NCI-H2227 (cell line): ENCODE measurements around the gene PPP1R12A.
"Not testable (repeated sequence)": the region's sequence is repeated elsewhere in the genome, so short reads cannot be mapped to it uniquely, and the experiment has no call there.

Experiments used
- DNase-seq: peaks from one replicate; lab custom pipeline; 2025; ENCODE audit not compliant: unreplicated experiment; lab: John Stamatoyannopoulos, UW

PPP1R12A gene

DNA sequence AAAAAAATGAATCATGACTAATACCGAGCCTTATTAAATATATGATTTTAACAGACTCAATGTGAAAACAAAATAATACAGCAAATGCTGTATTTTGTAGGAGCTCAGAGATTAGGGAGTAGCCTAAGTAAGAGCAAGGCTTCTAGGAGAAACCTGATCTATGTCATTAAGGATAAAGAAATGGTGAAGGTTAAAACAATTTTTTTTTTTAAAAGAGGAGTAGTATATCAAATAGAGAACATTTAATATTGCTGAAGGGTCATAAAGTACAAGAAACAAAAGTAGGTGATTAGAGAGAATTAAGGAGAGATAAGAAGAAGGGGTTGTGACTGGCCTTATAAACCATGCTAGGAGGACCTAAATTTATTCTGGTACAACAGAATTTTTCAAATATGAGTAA lies 39.1 kb downstream of the PPP1R12A start:
- DNase-seq: no peak

DNA sequence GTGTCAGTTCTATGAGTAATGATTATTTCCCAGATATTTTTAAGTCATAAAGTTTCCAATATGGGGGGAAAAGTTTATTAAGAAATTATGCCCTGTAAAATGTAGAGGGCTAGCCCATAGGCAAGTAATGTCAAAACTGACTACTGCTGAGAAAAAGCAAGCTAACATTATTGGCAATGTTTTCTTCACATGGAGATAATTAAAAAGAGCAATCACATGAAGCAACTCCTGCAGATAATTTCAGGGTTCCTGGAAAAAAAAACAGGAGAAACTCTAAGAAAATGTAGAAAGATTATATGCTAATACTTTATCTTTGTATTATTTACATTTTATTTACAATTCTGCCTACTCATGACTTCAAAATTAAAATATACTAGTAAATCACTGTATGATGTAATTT lies 39.8 kb downstream of the PPP1R12A start:
- DNase-seq: no peak

DNA sequence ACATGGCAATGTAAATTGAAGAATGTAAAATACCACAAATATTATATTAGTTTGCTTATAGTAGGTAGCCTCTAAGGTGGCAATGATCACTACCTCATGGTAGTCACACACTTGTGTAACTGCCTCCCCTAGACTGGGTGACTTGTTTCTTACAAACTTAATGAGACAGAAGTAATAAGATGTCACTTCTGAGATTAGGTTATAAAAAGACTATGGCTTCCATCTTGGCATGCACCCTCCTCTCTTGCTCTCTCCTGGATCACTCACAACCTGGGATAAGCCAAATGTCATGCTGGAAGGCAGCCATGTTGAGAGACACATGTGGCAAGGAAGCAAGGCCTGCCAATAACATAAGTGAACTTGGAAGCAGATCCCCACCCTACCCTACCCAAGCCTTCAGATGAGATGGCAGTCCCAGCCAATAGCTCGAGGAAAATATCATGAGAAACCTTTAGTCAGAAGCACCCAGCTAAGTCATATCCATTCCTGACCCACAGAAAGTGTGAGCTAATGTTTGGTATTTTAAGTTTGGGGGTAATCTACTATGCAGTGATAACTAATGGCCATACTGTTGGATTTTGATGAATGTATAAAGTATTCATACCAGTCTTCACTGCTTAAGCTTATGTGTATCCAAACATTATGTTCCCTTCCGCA lies 43.3 kb downstream of the PPP1R12A start:
- DNase-seq: no peak

DNA sequence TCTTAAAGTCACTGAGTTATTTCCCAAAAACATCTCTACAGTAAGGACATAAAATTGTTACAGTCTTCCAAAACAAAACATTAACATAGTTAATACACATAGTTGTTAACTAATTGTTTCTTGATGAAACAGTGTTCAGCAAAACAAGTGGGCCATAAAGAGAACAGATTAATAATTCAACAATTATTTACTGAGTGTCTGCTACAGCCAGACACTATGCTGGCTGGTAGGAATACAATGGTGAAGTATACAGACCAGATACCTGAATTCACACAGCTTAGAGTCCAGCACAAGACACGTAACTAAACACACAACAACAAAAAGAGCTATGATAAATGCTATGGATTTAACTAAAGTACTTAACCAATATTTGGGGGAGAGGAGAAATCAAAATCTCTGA lies 47.0 kb downstream of the PPP1R12A start:
- DNase-seq: no peak

DNA sequence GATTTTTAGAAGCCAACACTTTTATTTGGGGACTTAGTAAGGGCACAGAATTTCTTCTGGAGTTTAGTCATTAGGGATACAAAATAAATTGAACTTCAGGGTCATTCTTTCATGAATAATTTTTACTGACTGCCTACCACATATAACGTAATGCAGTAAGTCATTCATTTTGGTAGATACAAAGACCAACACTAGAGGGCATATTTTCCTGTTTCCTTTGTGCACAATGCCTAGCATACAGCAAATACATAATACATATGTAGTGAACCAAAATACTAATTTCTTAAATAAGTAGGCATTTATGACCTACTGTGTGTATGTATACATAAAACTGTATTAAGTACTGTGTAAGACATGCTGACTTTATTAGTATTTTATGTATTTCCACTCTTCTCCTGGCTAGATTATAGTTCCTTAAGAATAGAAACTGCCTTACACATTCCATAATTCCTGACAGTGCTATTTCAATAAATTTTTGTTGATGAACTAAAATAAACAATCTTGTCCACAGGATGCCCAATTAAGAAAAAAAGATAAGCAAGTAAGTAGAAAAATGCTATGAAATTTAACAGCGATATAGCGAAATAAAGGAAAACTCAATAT lies 47.9 kb downstream of the PPP1R12A start:
- DNase-seq: peak; percentile 58

DNA sequence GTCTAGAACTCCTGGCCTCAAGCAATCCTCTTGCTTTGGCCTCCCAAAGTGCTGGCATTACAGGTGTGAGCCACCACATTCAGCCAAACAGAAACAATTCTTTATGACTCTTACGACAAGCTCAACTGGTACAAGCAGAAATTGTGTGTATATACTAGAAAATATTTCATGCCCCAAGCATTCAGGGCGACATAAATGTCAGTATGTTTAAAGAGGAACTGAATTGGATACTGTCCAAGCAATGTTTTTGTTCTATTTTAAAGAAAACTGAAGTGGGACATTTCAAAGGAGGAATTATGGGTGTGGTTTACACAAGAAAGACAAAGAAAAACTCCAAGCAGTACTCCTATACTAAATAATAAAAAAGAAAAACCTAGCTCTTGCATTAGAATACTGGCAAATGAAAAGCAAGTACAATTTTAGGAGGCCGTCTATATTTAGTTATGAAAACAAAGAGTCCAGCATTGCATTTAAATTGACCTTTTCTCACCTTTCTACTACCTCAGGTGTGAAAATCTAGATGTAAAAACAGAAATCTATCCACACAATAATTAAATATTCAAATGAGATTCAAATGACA lies 48.9 kb downstream of the PPP1R12A start:
- no peak for DNase-seq

DNA sequence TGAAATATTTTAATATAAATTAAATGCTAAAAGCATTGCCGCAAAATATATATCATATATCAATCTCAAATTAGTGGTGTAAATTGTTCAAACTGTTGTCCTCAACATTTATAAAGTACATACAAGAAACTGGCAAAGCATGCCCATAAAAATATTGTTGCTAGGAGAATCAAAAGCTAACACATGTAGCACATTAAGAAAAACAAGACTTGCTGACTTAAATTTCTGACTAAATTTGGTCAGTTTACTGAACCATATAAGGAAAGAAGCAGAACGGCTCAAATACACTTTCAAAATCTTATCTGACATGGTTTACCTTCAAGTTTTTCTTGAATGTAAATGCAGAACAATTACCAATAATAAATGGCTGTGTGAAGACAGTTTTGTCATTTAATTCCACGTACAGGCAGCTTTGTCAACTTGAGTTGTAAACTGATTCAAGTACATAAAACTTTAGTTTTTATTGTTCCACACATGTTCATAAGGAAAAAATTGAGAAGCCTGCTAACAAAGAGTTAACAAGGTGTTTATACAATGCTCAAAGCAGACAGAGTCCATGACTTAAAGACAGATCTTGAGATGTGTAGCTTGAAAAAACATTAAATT lies 50.4 kb downstream of the PPP1R12A start:
- no peak for DNase-seq

DNA sequence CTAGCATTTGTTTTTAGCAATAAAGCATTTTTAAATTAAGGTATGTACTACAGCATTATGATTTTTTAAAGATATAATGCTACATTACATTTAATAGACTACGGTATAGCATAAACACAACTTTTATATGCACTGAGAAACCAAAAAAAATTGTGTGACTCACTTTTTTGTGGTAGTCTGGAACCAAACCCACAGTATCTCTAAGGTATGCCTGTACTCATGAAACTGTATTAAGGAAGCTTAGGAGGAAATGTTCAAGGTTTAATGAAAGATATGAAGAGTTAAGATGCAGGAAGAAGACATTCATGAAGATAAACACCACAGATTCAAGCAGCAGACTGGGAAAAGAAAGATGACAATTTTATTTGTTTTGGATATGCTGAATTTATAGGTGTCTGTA lies 51.7 kb downstream of the PPP1R12A start:
- DNase-seq: no peak

DNA sequence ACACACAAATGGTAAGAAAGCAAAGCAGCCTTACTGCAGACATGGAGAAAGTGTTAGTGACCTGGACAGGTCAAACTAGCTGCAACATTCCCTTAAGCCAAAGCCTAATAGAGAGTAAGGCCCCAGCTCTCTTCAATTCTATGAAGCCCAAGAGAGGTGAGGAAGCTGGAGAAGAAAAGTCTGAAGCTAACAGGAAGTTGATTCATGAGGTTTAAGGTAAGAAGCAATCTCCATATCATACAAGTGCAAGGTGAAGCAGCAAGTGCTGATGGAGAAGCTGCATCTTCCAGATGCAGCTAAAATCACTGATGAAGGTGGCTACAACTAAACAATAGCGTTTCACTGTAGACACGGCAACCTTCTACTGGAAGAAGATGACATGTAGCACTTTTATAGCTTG lies 53.5 kb downstream of the PPP1R12A start:
- no peak for DNase-seq

DNA sequence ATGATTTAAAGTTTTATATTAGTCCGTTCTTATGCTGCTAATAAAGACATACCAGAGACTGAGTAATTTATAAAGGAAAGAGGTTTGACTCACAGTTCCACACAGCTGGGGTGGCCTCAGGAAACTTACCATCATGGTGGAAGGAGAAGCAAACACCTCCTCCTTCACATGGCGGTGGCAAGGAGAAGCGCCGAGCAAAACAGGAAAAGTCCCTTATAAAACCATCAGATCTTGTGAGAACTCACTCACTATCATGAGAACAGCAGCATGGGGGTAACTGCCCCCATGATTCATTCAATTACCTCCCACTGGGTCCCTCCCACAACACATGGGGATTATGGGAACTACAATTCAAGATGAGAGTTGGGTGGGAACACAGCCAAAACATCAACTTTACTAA lies 56.4 kb downstream of the PPP1R12A start:
- not testable (repeated sequence) for DNase-seq

DNA sequence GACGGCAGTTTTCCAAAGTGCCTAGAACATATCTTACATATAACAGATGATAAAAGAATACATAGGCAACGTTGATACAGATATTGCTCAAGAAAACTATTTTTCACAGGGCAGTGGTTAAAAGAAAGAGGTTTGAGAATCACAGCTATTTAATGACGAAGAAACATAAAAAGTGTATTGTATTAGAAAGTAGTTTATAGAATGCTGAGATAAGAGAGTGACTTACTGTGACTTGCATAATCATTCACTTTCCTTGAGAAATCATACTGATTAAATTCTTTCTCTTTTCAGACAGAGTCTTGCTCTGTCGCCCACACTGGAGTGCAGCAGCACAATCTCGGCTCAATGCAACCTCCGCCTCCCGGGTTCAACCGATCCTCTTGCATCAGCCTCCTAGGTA lies 57.7 kb downstream of the PPP1R12A start:
- DNase-seq: no peak

DNA sequence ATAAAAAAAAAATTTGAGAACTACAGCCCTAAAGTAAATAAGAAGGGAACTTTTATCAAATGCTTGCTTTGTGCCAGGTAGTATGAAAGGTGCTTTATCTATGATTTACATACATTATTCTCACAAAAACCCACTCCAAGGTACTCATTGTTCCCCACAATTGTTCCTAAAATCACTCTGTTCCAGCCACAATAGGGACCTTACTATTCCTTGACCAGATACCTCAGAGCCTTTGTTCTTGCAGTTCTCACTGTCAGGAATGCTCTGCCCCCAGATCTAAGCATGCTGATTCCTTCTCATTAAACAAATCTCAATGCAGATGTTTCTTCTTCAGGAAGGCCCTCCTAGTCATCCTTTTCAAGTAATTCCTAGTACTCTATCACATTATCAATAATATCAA lies 60.2 kb downstream of the PPP1R12A start:
- no peak for DNase-seq

DNA sequence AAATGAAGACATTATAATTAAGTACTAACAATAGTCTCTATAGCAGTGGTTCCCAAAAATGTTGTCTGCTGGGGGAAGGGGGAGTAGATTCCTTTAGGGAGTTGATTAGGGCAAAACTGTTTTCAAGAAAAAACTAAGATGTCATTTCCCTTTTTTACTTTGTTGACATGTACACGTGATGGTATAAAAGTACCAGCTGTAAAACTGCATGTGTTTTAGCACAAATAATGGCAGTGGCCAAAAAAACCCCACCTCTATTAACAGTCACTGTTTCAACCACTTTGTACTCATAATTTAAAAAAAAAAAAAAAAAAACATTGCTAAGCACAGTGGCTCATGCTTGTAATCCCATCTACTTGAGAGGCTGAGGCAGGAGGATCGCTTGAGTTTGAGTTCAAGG lies 61.7 kb downstream of the PPP1R12A start:
- no peak for DNase-seq

DNA sequence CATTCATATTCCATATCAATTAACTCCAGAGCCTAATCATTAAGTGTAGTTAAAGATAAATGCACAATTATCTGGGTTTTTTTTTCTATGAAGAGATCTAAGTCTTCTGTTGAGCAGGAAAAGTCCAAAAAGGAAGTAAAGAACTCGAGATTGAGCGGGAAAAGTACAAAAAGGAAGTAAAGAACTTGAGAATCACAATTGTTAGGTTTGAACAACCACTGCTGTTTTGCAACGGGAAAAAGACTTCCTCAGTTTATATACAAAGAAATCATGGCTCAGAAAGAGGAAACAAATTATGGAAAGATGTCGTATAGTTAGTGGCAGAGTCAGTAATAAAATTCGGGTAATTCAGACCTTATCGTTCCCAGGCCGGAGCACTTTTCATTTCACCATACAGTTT lies 63.3 kb downstream of the PPP1R12A start:
- no peak for DNase-seq

DNA sequence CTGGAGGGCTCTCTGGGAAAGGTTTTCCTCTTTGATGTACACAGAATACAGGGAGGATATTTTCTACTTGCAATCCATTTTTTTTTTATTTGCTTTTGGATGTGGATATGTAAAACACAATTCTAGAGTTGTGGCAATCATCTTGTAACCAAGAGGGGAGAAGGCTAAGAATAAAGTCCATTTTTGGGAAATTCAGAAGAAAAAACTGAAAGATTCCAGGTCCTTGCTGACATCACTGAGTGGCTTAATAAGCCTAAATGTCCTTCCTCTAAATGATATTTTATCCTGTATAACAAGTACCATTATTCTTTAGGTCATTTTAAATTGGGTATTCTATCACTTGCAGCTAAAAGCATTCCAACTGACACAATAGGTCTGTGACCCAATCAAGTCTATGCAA lies 64.0 kb downstream of the PPP1R12A start:
- DNase-seq: no peak

DNA sequence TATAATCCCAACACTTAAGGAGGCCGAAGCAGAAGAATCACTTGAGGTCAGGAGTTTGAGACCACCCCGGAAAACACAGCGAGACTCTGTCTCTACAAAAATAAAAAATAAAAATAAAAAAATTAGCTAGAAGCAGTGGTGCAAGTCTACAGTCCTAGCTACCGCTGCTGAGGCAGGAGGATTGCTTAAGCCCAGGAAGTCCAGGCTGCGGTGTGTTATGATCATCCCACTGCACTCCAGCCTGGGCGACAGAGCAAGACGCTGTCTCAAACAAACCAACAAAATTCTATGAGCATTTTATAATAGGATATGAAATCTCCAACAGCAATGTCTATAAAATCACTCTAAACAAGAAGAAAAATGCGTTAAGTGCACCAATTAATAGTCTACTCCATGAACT lies 75.3 kb downstream of the PPP1R12A start:
- no peak for DNase-seq

DNA sequence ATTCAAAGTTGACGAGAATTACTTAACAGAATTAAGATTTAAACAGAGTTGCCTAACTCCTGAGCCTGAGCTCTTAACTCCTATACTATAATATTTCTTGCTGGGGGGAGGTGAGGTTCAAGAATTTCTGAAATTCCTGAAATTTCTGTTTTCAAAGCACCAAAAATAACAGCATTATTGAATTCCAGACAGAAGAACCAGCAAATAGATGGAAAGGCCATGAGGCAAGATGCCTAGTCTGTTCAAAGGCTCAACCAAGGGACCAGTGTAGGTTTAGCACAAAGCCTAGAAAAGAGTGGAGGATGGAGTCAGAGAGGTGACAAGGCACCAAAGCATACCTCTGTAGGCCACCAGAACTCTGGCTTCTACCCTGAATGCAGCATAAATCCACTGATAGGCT lies 76.4 kb downstream of the PPP1R12A start:
- DNase-seq: no peak

DNA sequence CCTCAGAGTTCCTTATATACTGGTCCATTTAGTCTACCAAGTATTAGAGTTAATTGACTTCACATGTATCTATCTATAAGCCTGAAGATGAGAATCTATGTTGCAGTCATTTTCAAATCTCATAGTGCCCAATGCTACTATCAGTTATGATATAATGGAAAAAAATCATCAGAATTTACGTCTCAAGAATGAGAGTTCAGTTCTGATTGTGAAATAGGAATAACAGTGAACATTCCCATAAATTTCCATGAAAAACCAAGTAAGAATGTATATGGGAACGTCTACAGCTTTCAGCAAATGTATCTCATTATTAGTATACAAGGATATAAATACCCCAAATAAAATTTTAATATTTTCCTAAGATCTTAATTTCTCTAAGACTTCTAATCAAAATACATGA lies 77.2 kb downstream of the PPP1R12A start:
- DNase-seq: no peak

DNA sequence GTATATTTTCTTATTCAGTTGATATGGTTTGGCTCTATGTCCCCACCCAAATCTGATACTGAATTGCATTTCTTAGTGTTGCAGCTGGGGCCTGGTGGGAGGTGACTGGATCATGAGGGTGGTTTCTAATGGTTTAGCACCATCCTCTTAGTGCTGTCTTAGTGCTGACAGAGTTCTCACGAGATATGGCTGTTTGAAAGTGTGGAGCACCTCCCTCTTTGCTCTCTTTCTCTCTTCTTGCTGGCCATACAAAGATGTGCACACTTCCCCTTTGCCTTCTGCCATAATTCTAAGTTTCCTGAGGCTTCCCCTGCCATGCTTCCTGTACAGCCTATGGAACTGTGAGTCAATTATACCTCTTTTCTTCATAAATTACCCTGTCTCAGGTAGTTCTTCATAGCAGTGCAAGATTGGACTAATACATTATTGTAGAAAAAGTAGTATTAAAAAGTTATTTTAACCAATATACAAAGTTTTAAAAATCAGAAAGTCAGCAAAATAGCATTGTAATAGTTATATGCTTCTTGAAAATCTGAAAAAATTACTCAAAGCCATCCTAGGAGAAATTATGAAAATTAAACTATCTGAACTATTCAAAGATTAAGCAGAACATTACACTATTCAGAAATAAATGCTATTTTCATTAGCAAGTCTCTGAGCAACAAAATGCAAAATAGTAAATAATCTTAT lies 84.1 kb downstream of the PPP1R12A start:
- DNase-seq: no peak

DNA sequence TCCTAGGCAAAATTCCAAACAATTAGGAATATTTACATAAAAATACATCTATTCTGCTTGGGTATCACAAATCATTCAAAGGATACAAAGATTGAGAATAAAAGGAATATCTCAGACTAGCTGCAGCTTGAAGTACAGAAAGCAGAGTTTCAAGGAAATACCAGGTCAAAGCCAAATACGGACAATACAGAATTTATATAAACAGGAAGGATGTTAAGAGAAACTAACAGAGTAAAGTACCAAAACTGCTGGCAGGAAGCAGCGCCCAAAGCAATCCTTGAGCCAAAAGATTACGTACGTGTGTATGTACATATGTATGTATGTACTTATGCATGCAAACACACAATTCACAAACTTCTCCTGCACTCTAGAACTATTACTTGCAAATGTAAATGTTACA lies 86.6 kb downstream of the PPP1R12A start:
- DNase-seq: no peak

DNA sequence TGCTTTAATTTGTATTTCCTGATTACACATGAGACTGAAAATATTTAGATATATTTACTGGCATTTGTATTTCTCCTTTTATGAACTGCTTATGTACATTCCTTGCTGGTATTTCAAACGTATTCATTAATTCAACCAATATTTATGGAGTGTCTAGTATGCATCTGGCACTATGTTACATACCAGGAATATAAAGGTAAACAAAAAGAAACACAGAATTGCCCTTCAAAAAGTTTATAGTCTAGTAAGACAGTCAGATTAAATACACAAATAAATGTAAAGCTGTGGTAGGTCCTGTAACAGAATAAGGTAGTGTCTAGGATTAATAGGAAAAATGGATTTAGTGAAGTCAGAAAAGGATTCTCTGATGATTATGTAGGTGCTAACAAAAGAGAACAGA lies 87.5 kb downstream of the PPP1R12A start:
- no peak for DNase-seq

DNA sequence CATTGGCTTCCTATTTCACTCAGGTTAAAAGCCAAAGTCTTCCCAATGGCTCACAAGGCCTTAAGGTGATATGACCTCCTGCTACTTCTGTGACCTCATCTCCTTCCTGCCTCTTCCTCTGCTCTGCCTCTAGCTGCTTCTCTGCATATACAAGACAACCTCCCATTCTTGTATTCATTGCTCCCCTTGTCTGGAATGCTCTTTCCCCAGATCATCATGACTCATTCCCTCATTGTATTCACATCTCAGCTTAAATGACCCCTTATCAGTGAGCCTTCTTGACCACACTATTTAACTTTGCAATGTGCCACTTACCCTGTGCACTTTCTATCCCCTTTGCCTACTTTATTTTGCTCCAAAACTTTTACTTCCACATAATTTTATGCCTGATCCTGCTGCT lies 90.2 kb downstream of the PPP1R12A start:
- no peak for DNase-seq
